Stimulated activated CD4-positive, alpha-beta T cell treated with anti-CD3 and anti-CD28 coated beads, Interleukin-12 subunit alpha, Interleukin-12 subunit beta, amount 100 ng/mL, for 48 hours (primary cell): ENCODE data around the gene CYS1.
"Not testable (repeated sequence)": the region's sequence is repeated elsewhere in the genome, so short reads cannot be mapped to it uniquely, and the experiment has no call there.

Experiments used
- DNase-seq, 3 donors: peaks; one replicate each; pipeline ENCODE4 v3.0.0-alpha.2; 2020; ENCODE audit warnings: low read depth in 2 of 3, low spot score in 1 of 3

Gene CYS1

DNA sequence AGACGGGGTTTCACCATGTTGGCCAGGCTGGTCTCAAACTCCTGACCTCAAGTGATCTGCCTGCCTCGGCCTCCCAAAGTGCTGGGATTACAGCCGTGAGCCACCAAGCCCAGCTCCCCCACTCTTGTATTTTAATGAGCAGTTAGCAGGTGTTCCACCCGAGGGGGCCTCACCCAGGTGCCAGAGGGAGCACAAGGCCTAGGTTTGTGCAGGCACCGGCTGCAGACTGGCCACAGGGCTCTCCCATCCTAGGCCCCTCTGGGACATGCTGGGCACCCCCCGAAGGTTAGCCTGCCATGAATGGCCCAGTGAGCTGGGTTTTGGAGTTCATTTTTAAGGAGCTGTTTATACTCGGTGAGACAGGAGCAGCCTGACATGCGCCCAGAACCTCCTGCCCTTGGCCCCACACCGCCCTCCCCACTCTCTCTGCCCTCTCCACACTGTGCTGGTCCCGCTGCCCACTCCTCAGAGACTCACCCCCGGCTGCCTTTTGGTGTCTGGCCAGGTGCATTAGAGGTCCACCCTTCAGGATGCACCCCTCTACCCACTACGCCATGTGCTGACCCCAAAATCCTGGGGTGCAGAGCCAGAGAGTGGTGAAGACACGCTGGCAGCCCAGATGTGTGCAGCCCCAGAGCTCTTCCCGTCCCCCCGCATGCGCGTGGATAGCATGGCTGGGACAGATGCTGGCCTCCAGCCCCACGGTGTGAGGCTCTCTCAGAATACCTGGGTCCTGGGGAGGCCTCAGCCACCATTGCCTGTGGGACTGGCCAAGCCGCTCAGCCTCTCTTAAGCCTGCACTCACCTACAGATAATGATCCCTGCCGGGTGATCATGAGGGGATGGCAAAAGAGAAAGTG, 48.1 kb downstream of the CYS1 start:
- DNase-seq: no peak

DNA sequence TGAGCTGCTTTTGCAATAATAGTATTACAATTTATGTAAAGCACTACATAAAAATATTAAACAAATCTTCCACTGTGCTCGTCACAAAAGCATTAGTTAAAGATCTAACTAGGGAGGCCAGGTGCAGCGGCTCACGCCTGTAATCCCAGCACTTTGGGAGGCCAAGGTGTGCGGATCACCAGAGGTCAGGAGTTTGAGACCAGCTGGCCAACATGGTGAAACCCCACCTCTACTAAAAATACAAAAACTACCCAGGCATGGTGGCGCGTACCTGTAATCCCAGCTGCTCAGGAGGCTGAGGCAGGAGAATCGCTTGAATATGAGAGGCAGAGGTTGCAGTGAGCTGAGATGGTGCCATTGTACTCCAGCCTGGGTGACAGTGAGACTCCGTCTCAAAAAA, 49.4 kb downstream of the CYS1 start:
- DNase-seq: not testable (repeated sequence)

DNA sequence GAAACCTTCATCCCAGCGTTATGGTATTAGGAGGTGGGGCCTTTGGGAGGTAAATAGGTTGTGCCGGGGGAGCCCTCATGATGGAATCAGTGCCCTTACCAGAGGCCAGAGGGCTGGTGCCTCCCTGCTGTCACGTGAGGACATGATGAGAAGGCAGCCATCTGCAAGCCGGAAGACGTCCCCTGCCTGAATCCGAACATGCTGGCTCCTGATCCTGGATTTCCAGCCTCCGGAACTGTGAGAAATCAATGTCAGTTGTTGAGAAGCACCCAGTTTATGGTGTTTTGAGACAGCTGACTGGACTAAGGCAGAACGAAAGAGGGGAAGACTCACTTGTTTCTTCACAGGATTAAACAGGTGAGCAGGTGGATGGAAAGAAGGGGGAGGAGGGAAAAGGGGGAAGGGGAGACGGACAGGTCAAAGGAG, 49.9 kb downstream of the CYS1 start:
- no peak for DNase-seq

DNA sequence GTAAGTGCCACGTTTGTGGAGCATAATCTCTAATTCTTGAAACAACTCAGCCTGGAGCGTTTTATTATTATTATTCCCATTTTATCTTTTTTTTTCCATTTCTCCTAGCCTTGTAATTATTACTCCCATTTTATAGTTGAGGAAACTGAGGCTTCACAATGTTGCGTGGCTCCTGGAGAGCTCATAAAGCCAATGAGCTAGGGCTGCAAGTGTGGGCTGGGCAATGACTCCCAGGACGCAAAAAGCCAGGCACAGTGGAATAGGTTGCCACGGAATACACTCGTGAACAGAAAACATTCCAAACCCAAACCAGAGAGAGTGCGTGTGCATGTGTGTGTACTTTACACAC, 50.4 kb downstream of the CYS1 start:
- DNase-seq: no peak

DNA sequence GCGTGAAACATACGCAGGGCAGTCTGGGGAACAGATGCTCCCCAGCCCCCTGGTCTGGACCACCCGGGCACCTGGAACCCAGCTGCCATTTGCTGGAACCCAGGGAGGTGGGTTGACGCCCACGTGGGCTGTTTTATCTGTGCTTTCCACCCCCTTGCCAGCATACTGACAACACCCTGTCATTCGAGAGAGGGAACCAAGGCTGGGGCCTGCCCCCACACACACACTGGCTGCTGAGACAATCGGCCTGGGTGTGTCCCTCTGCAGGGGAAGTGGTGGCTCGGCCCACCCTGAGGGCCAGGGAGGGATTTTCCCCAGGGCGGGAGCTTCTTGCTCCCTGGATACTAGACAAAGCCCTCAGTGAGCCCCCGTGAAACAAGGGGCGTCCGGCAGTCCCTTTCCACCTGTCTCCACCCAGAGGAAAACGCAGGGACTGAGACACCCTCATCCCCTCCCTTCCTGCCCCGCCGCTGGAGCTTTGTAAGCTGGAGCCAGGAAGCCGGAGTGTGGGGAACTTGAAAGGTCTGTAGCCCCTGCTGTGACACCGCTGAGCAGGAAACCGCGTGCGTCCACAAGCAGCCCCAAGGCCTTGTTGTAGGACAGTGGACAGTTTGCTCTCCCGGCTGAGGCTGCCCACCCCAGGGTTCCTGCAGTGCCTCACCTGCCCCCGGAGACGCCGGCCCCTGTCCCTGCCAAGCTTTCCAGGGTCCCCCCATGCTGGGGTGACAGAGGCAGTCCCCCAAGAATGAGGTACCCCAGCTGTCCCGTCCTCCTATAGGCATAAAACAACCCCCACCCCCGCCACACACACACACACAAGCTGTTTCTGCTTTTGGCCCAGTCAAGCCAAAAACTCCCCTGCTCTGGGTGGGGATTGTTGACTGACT, 51.0 kb downstream of the CYS1 start:
- peak in 1 of 3 donors; percentile 10 for DNase-seq

DNA sequence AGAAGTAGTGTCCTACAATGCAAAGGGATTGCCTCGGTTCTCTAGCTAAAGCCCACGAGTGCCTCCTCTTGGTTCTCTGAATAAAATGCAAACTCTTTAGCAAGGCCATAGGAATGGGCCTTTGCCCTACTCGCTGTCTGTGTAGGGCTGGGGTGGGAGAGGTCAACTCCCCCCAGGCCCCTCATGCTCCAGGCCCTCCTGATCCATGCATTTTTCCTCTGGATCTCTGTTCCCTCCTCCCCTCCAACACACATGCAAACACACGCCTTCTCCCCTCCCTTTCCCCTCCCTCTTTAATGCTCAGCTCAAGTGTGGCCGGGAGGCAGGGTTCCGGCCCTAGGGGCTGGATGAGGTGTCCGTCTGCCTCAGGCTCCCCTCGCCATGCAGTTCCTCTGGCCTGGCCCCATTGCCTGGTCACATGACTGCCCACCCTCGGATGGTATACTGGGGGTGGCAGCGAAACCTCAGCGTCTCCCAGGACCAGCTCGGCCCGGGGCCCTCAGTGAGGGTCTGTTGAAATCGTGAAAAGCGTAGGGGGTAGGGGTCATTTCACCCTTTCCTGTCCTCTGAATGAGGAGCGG, 51.7 kb downstream of the CYS1 start:
- DNase-seq: no peak

DNA sequence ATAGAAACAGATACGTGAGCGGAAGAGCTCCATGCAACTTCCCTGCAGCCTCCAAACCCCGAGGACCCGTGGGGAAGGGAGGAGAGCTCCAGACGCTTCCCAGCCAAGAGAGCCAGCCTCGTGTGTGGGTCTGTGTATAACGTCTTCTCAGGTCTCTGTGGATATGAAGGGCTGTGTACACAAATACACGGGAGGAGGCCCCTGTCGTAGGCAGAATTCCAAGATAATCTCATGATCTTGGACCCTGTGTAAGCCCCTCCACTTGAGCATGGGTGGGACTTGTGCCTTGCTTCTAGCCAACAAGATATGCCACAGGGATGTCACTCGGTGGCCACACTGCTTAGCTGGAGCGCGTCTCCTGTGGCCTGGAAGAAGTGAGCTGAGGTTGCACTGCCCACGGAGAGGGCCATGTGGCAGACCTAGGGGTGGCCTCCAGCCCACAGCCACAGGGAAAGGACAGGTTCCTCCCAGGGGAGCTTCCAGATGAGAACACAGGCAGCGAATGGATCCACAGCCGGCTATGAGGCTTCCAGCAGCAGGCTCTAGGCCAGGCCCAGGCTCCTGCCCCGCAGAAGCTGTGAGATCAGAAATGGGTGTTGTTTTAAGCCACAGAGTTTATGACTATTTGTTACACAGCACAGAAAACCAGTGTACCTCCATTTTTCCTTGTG, 52.4 kb downstream of the CYS1 start:
- no peak for DNase-seq

DNA sequence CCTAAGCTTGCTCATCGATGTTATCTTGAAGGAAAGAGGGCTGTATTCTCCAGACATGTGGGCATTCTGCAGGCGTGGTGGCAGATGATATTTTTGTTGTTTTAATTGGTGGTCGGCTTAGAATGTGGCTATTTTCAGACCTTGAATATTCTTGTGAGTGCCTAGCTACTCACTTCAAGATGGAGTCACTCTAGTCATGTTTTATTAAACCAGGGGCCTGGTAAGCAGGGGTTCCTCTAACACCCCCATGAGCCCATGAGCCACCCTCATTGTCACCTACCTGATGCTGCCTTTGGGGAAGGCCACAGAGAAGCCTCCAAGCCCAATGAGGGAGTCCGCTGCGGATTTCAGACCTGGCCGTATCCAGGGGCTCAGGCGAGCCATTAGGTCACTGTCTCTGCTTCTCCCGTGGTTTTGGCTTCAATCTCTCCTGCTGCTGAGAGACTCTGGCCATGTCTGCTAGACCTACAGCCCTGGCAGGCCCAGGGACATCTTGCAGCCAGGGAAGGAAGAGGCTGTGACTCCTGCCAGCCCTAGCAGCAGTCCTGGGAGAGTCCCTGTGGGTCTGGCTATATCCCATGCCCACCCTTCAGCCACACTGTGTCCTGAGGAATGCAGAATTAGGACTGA, 53.2 kb downstream of the CYS1 start:
- no peak for DNase-seq

DNA sequence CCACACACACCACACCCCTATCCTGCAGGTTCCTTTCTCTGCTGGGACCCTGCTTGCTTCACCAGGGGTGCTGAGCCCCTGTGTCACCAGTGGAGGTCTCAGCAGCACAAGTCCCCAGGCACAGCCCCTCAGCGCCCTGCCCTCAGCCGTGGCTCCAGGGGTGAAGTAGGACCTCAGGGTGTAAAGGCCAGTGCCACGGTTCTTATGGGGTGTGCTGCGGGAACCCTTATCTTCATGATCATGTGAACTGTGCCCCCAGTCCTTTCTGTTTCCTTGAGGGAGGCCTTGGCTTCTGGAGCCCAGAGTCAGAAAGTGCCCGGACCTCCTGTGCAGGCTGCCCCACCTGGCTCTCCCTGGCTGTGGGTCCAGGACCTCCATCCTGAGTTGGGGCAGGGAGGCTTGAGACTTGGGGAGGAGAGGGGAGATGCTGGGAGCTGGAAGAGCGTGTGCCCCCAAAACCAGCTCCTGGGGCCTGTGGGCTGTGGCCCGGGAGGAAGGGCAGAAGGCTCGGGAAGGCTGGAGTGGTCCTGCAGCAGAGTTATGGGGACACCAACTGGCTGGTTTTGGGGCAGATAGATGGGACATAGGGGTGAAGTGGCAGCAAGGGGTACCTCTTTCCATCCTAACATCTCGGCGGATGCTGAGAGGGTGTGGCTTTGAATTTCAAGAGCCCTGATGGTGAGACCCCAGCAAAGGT, 57.1 kb downstream of the CYS1 start:
- DNase-seq: no peak

DNA sequence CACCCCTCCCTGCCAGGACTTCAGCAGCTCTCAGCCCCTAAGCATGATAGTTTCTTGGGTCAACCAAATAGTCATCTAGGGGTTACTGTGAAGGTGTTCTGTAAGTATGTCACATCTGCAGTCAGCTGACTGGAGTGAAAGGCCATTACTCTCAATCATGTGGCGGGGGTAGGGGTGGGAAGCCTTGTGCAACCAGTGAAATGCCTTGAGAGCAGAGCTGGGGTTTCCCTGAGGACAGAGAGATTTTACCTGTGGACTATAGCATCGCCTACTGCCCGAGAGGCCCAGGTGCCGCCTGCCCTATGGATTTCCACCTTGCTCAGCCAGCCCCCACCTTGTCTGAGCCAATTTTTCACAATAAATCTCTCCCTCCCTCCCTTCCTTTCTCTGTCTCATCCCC, 57.8 kb downstream of the CYS1 start:
- no peak for DNase-seq

DNA sequence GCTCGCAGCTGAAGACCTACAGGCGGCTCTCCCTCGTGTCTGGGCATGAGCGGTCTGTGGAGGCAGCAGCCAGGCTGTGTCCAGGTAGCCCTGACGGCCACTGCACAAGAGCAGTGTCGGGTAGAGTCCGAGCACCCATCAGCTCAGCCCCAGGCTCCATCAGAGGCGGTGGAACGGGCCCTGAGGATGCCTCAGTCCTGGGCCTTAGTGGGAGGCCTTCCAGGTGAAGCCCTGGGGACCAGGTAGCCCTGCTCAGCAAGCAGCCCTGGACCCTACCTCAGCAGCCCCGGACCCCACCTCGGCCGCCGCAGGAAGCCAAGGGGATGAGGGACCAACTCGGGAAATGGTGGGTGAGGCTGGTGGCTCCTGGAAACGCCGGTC, 58.2 kb downstream of the CYS1 start:
- no peak for DNase-seq

DNA sequence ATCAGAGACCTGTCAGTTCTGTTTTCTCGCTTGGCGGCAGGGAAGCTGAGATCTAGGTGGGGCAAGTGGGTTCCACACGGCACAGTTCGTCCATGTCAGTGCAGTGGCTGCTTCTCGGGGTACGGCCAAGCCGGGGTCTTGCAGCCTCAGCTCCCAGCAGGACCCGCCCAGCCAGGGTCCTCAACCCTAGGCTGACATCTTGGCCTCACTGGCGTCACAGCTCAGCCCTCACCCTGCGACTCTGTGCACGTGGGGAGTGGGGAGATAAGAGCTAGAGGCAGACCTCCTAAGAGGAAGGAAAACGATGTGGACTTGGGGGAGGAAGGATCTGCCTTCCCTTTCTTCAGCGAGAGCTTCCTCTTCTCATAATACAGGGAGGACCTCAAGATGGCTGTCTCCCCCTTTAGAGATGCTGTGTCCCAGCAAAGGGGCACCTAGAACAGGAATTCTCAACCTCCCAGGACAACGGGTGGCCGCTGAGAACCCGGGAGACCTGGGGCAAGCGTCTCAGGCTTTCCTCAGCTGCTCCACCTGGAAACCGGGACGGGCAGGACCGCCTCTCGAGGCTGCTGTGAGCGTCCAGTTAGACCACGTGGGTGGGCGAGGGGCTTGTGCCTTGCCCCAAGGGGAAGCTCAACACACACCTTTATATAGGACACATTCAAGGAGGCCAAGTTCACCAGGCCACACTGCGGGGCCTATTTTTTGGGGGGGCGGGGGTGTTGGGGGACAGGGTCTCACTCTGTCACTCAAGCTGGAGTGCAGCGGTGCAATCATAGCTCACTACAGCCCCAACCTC, 60.4 kb downstream of the CYS1 start:
- no peak for DNase-seq

DNA sequence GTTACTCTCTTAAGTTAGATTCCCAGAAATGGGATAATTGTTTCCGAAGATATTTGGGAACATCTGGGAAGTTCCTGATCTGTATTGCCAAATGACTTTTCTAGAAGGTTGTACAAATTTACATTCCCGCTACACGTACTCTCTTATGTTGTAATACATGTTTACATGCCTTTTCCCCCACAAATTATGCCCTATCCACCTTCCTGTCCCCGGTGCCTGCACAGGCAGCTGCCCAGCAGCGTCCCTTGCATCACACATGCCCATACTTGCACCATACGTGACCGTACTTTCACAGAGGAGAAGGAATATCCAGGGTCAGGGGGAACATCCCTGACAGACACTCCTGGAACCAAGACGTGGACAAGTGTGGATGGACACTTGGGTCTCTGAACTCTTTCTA, 61.0 kb downstream of the CYS1 start:
- no peak for DNase-seq

DNA sequence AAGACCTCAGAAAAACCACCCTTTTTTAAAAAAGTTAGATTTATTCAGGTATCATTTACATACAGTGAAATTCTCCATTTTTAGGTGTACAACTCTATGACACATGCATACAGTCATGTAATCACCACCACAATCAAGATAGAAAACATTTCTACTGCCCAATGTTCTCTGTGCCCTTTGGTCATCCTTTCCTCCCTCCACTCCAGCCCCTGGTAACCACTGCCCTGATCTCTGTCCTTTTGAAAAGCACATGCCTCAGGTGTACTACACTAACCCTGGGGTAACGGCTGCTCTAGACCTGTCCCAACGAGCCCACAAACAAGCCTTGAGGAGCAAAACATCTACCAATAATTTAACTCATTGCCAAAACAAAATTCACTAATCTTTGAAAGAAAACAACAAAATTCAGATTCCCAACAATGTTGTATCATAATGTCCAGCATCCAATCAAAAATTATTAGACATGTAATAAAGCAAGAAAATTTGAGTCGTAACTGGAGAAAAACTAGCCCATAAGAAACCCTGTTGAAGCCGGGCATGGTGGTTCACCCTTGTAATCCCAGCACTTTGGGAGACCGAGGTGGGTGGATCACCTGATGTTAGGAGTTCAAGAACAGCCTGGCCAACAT, 62.8 kb downstream of the CYS1 start:
- DNase-seq: no peak

DNA sequence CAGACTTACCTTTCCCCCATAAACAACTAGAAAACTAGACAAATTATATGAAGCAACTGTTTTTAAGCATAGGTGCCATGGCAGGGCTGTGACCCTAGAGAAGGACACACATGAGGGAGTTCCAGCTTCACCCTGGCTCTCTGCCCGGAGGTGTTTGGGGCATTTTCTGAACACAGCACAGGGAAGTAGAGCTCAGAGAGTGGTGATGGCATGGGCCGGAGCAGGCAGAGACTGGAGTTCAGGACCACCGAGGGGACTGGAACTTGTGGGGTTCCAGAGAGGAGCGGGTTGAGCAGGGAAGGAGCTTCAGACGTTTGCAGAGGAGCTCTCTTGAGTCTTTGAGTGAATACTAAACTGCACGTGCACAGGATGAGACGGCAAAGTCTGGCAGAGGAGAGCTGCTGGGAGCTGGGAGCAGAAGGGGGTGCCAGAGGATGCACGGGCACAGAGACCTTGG, 63.4 kb downstream of the CYS1 start:
- no peak for DNase-seq

DNA sequence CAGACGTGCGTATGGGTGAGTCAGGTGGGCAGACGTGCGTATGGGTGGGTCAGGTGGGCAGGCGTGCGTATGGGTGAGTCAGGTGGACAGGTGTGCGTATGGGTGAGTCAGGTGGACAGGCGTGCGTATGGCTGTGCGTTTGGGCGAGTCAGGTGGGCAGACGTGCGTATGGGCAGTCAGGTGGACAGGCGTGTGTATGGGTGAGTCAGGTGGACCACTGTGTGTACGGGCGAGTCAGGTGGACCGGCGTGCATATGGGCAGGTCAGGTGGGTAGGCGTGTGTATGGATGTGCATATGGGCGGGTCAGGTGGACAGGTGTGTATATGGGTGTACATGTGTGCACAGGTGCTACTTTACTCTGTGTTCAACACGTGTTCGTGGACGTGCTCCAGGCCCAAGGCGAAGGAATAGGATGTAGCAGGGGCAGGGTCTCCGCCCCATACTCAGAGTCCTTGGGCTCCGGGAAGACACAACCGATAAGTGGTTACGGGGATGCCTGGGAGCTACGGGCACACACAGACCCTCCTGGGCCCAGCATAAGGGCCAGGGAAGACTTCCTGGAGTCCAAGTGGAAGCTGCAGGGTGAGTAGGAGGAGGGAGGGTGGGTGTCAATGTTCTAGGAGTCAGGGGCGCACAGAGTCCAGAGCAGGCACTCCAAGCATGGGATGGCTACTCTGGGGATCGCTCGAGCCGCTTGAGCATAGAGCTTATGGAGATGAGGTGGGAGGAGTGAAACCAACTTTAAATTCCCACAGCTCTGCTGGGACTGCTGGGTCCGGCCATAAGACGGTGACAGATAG, 64.0 kb downstream of the CYS1 start:
- DNase-seq: no peak

DNA sequence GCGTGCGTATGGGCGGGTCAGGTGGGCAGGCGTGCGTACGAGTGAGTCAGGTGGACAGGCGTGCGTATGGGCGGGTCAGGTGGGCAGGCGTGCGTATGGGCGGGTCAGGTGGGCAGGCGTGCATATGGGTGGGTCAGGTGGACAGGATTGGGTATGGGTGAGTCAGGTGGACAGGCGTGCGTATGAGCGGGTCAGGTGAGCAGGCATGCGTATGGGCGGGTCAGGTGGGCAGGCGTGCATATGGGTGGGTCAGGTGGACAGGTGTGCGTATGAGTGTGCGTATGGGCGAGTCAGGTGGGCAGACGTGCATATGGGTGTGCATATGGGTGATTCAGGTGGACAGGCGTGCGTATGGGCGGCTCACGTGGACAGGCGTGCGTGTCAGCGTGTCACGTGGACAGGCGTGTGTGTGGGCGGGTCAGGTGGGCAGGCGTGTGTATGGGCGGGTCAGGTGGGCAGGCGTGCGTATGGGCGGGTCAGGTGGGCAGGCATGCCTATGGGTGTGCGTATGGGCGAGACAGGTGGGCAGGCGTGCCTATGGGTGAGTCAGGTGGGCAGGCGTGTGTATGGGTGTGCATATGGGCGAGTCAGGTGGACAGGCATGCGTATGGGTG, 64.7 kb downstream of the CYS1 start:
- DNase-seq: not testable (repeated sequence)
